Measurements from ENCODE around the gene TTC34. TPM values are rescaled to one million over a fixed set of nuclear protein-coding genes. Genes with fewer than 3 reads are reported as not detected.

The TTC34 gene
- polyA plus RNA-seq, 1 donor (not counting 4 experiments of a cell fraction or from before 2014, with no cell fraction given) = 0.04 TPM

GRCh38 chr1:2597441-2598328, 203.8 kb downstream of the TTC34 start:
- Histone ChIP-seq H2AFZ (ENCODE audit: control insufficient read depth, low read length) (no peak overlapping the region), H3K9me1 (ENCODE audit: control insufficient read depth, extremely low read depth, insufficient read depth, low read length) (no peaks in the 10 kb centered on the region), H3K79me2 (ENCODE audit: control insufficient read depth, insufficient read depth, low read length) (no peaks in the 10 kb centered on the region), H3K27me3 (ENCODE audit: control insufficient read depth, extremely low read depth, insufficient read depth, low read length) (no peaks in the 10 kb centered on the region), H3K4me2 (ENCODE audit: control insufficient read depth, extremely low read depth, insufficient read depth, low read depth, low read length) (no peak overlapping the region), H3K4me3 (ENCODE audit: control insufficient read depth in 2 of 3, extremely low read depth in 1 of 3, insufficient read depth in 2 of 3, low read depth in 1 of 3, low read length in 3 of 3) (no peak overlapping the region), H3K9me3 (ENCODE audit: control insufficient read depth, low read depth, low read length) (no peaks in the 10 kb centered on the region), H4K20me1 (ENCODE audit: control insufficient read depth, extremely low read depth, insufficient read depth, low read length) (no peaks in the 10 kb centered on the region), H3K27ac (ENCODE audit: control insufficient read depth, insufficient read depth, low read length) (no peak overlapping the region), H3K4me1 (ENCODE audit: control insufficient read depth, extremely low read depth, insufficient read depth, low read length) (no peaks in the 10 kb centered on the region), H3K36me3 (ENCODE audit: control insufficient read depth in 2 of 2, extremely low read depth in 1 of 2, insufficient read depth in 2 of 2, low read length in 2 of 2) (no peaks in the 10 kb centered on the region), H3K9ac (ENCODE audit: control insufficient read depth, extremely low read depth, insufficient read depth, low read length) (no peak overlapping the region)
- no peak for TF ChIP-seq CTCF (optimal IDR thresholded peaks at IDR 0.05 in 1 of 3, IDR thresholded peaks at IDR 0.05 in 1 of 3, conservative IDR thresholded peaks at IDR 0.05 in 1 of 3; ENCODE audit: extremely low read depth in 1 of 3, insufficient read depth in 2 of 3, low read length in 3 of 3)
- TF ChIP-seq EZH2 (IDR thresholded peaks at IDR 0.05; ENCODE audit: low read length) = no peak
- FAIRE-seq (no peak), DNase-seq (ENCODE audit: low read depth, low spot score) (no peak)
- dilution Hi-C loops (cut with MboI; ENCODE audit: extremely low pct_ligation_motif_present, low sequenced_read_pairs) = no loop called here

- FAIRE-seq = no peak
- Histone ChIP-seq H3K9ac (ENCODE audit: control insufficient read depth, extremely low read depth, insufficient read depth, low read length) (no peak overlapping the region), H3K4me2 (ENCODE audit: control insufficient read depth, extremely low read depth, insufficient read depth, low read depth, low read length) (no peak overlapping the region), H4K20me1 (ENCODE audit: control insufficient read depth, extremely low read depth, insufficient read depth, low read length) (no peaks in the 10 kb centered on the region), H3K27ac (ENCODE audit: control insufficient read depth, insufficient read depth, low read length) (no peak overlapping the region), H3K4me3 (ENCODE audit: control insufficient read depth in 2 of 3, extremely low read depth in 1 of 3, insufficient read depth in 2 of 3, low read depth in 1 of 3, low read length in 3 of 3) (no peak overlapping the region), H3K9me1 (ENCODE audit: control insufficient read depth, extremely low read depth, insufficient read depth, low read length) (no peaks in the 10 kb centered on the region), H3K27me3 (ENCODE audit: control insufficient read depth, extremely low read depth, insufficient read depth, low read length) (no peaks in the 10 kb centered on the region), H3K79me2 (ENCODE audit: control insufficient read depth, insufficient read depth, low read length) (no peaks in the 10 kb centered on the region), H3K4me1 (ENCODE audit: control insufficient read depth, extremely low read depth, insufficient read depth, low read length) (no peaks in the 10 kb centered on the region), H3K36me3 (ENCODE audit: control insufficient read depth in 2 of 2, extremely low read depth in 1 of 2, insufficient read depth in 2 of 2, low read length in 2 of 2) (no peaks in the 10 kb centered on the region), H2AFZ (ENCODE audit: control insufficient read depth, low read length) (no peak overlapping the region), H3K9me3 (ENCODE audit: control insufficient read depth, low read depth, low read length) (no peaks in the 10 kb centered on the region)
- no peak for TF ChIP-seq EZH2 (IDR thresholded peaks at IDR 0.05; ENCODE audit: low read length)
- no peak for TF ChIP-seq CTCF (optimal IDR thresholded peaks at IDR 0.05 in 1 of 3, IDR thresholded peaks at IDR 0.05 in 1 of 3, conservative IDR thresholded peaks at IDR 0.05 in 1 of 3; ENCODE audit: extremely low read depth in 1 of 3, insufficient read depth in 2 of 3, low read length in 3 of 3)
- DNase-seq (ENCODE audit: low read depth, low spot score) = no peak
- dilution Hi-C loops (cut with MboI; ENCODE audit: extremely low pct_ligation_motif_present, low sequenced_read_pairs) = no loop called here
Measured at GRCh38 chr1:2596530-2597333, 204.8 kb downstream of the TTC34 start.
